NT2/D1 (cell line): ENCODE data around the gene RORC.

Experiments
- SUZ12 ChIP-seq: IDR thresholded peaks from 2 replicates; pipeline ENCODE4 v1.6.1; 2011; ENCODE audit not compliant: insufficient read length, insufficient read depth; ENCODE audit errors: extremely low read depth
- YY1 ChIP-seq: IDR thresholded peaks from 2 replicates; pipeline ENCODE4 v1.6.1; 2011; ENCODE audit not compliant: insufficient read length, insufficient read depth
- ZNF274 ChIP-seq: IDR thresholded peaks from 2 replicates; pipeline ENCODE4 v1.6.1; 2011; ENCODE audit warnings: mild to moderate bottlenecking, low read depth, low read length

- TF ChIP-seq YY1 (no peak), ZNF274 (no peak), SUZ12 (no peak)
These were observed 16.5 kb downstream of the RORC start for GRCh38 chr1:151814971-151815545.
